IMR-90 (cell line): ENCODE data around the gene MAST3. TPM values are rescaled to one million over a fixed set of nuclear protein-coding genes. Genes with fewer than 3 reads are reported as not detected.

Experiments
- ATAC-seq: fragments of 200-7000 bp; cut with Tn5 transposase; 2 replicates; pipeline ENCODE4 v1.9.1; 2020; ENCODE audit warnings: low read depth, mild to moderate bottlenecking, moderate library complexity
- BruUV-seq: library from RNA; stranded (reverse); fragments of 400-500 nt; replicated peaks from 2 replicates; lab custom pipeline; 2021; lab: Mats Ljungman, UMichigan
- CTCF ChIA-PET: fragments of 300-600 bp; formaldehyde crosslinking; extraction: SDS; loops from one replicate; lab custom pipeline; 2021; ENCODE audit warnings: antibody characterized with exemption; lab: Yijun Ruan, JAX
- POLR2A ChIA-PET: fragments of 300-600 bp; sonication (Branson Sonifier 250); formaldehyde crosslinking; loops from one replicate; lab custom pipeline; 2022; ENCODE audit warnings: antibody characterized with exemption; ENCODE audit not compliant: unreplicated experiment; lab: Charles Lee
- DNase-seq: peaks from one replicate; pipeline ENCODE4 v3.0.0; 2013
- H2AFZ ChIP-seq: replicated peaks from 2 replicates; pipeline ENCODE3; 2013; ENCODE audit warnings: low read length, mild to moderate bottlenecking; ENCODE audit not compliant: poor library complexity
- H2AK5ac ChIP-seq: 2 replicates; pipeline ENCODE4 v1.6.1; 2013; ENCODE audit warnings: low read depth, low read length, inconsistent platforms
- H2AK9ac ChIP-seq: replicated peaks from 2 replicates; pipeline ENCODE3; 2013; ENCODE audit warnings: mild to moderate bottlenecking, low read depth, low read length, moderate library complexity; ENCODE audit not compliant: poor library complexity
- H2BK120ac ChIP-seq: 2 replicates; pipeline ENCODE4 v1.6.1; 2013; ENCODE audit warnings: low read depth, low read length, inconsistent platforms
- H2BK15ac ChIP-seq: 3 replicates; pipeline ENCODE4 v1.6.1; 2013; ENCODE audit warnings: low read depth, low read length, inconsistent platforms
- H2BK20ac ChIP-seq: 2 replicates; pipeline ENCODE4 v1.6.1; 2013; ENCODE audit warnings: low read depth, mild to moderate bottlenecking, inconsistent platforms, low read length, moderate library complexity
- H2BK5ac ChIP-seq: 2 replicates; pipeline ENCODE4 v1.6.1; 2013; ENCODE audit warnings: mild to moderate bottlenecking, low read depth, low read length, inconsistent platforms; ENCODE audit not compliant: poor library complexity, severe bottlenecking
- H3K14ac ChIP-seq: replicated peaks from 2 replicates; pipeline ENCODE4 v1.6.1; 2013; ENCODE audit warnings: low read depth, low read length, inconsistent platforms
- H3K18ac ChIP-seq: 2 replicates; pipeline ENCODE4 v1.6.1; 2013; ENCODE audit warnings: low read depth, low read length, control low read depth
- H3K23ac ChIP-seq: 2 replicates; pipeline ENCODE4 v1.6.1; 2013; ENCODE audit warnings: low read depth, low read length, inconsistent platforms
- H3K27ac ChIP-seq: 2 replicates; pipeline ENCODE4 v1.5.1; 2013; ENCODE audit warnings: mild to moderate bottlenecking, control low read depth, low read length; ENCODE audit not compliant: insufficient read depth
- H3K27me3 ChIP-seq: 2 replicates; pipeline ENCODE4 v1.6.1; 2013; ENCODE audit warnings: low read length; ENCODE audit not compliant: control insufficient read depth, insufficient read depth
- H3K36me3 ChIP-seq: 2 replicates; pipeline ENCODE4 v1.6.1; 2013; ENCODE audit warnings: low read length, mixed read lengths; ENCODE audit not compliant: control insufficient read depth, insufficient read depth
- H3K4ac ChIP-seq: 2 replicates; pipeline ENCODE4 v1.6.1; 2013; ENCODE audit warnings: low read depth, low read length, inconsistent platforms
- H3K4me1 ChIP-seq: 2 replicates; pipeline ENCODE4 v1.6.1; 2013; ENCODE audit warnings: low read length, mixed read lengths; ENCODE audit not compliant: control insufficient read depth, insufficient read depth
- H3K4me2 ChIP-seq: 2 replicates; pipeline ENCODE4 v1.6.1; 2013; ENCODE audit warnings: low read depth, mild to moderate bottlenecking, control low read depth, low read length, moderate library complexity
- H3K4me3 ChIP-seq: 2 replicates; pipeline ENCODE4 v1.5.1; 2013; ENCODE audit warnings: low read depth, mild to moderate bottlenecking, control low read depth, low read length, moderate library complexity; ENCODE audit not compliant: insufficient read depth
- H3K56ac ChIP-seq: 2 replicates; pipeline ENCODE4 v1.6.1; 2013; ENCODE audit warnings: low read length, inconsistent platforms; ENCODE audit not compliant: insufficient read depth; ENCODE audit errors: extremely low read depth
- H3K79me1 ChIP-seq, 2 experiments: 2 replicates each; pipeline ENCODE4 v1.6.1; 2013; ENCODE audit warnings: low read length in 2 of 2, inconsistent platforms in 1 of 2, low read depth in 1 of 2
- H3K9ac ChIP-seq: 2 replicates; pipeline ENCODE4 v1.6.1; 2013; ENCODE audit warnings: low read depth, low read length, control low read depth
- H3K9me1 ChIP-seq: 2 replicates; pipeline ENCODE4 v1.6.1; 2013; ENCODE audit warnings: low read length, inconsistent platforms; ENCODE audit not compliant: insufficient read depth
- H3K9me3 ChIP-seq: 2 replicates; pipeline ENCODE4 v1.6.1; 2013; ENCODE audit warnings: low read length; ENCODE audit not compliant: control insufficient read depth, insufficient read depth
- H4K20me1 ChIP-seq: 2 replicates; pipeline ENCODE4 v1.6.1; 2013; ENCODE audit warnings: low read length, inconsistent platforms; ENCODE audit not compliant: insufficient read depth
- H4K5ac ChIP-seq: 2 replicates; pipeline ENCODE4 v1.6.1; 2013; ENCODE audit warnings: mild to moderate bottlenecking, low read depth, low read length, control low read depth
- H4K8ac ChIP-seq, 2 experiments: 2 replicates each; pipeline ENCODE4 v1.6.1; 2013; ENCODE audit warnings: low read depth in 2 of 2, low read length in 2 of 2, control low read depth in 1 of 2, inconsistent platforms in 1 of 2
- H4K91ac ChIP-seq: 2 replicates; pipeline ENCODE4 v1.6.1; 2013; ENCODE audit warnings: low read depth, low read length, inconsistent platforms; ENCODE audit not compliant: insufficient read depth
- BHLHE40 ChIP-seq: fragments of 150-350 bp; IDR thresholded peaks from 2 replicates; pipeline ENCODE4 v1.6.1; 2016; ENCODE audit warnings: mild to moderate bottlenecking, low read depth, low read length
- CEBPB ChIP-seq: IDR thresholded peaks from 2 replicates; pipeline ENCODE4 v1.6.1; 2012; ENCODE audit warnings: low read depth, low read length, improper control_type of control experiment
- CHD1 ChIP-seq: IDR thresholded peaks from 2 replicates; pipeline ENCODE4 v1.6.1; 2012; ENCODE audit warnings: low read depth, low read length, improper control_type of control experiment
- FOS ChIP-seq: fragments of 150-350 bp; IDR thresholded peaks from 2 replicates; pipeline ENCODE4 v1.6.1; 2016; ENCODE audit warnings: low read depth, low read length
- MAFK ChIP-seq: IDR thresholded peaks from 2 replicates; pipeline ENCODE4 v1.6.1; 2012; ENCODE audit warnings: low read depth, low read length, improper control_type of control experiment
- MAZ ChIP-seq: IDR thresholded peaks from 2 replicates; pipeline ENCODE4 v1.6.1; 2012; ENCODE audit warnings: low read depth, mild to moderate bottlenecking, low read length, improper control_type of control experiment, moderate library complexity, borderline replicate concordance
- MXI1 ChIP-seq: IDR thresholded peaks from 2 replicates; pipeline ENCODE4 v1.6.1; 2012; ENCODE audit warnings: low read depth, mild to moderate bottlenecking, low read length, moderate library complexity, borderline replicate concordance
- NFE2L2 ChIP-seq: fragments of 150-350 bp; IDR thresholded peaks from 2 replicates; pipeline ENCODE4 v1.6.1; 2016; ENCODE audit warnings: low read depth, mild to moderate bottlenecking, low read length
- POLR2A ChIP-seq: IDR thresholded peaks from 2 replicates; pipeline ENCODE4 v1.6.1; 2012; ENCODE audit warnings: mild to moderate bottlenecking, low read depth, low read length
- RAD21 ChIP-seq: IDR thresholded peaks from 2 replicates; pipeline ENCODE4 v1.6.1; 2012; ENCODE audit warnings: low read length, improper control_type of control experiment
- RCOR1 ChIP-seq: IDR thresholded peaks from 2 replicates; pipeline ENCODE4 v1.6.1; 2012; ENCODE audit warnings: mild to moderate bottlenecking, low read length, improper control_type of control experiment; ENCODE audit not compliant: insufficient replicate concordance
- RFX5 ChIP-seq: IDR thresholded peaks from 2 replicates; pipeline ENCODE4 v1.8.0; 2012; ENCODE audit warnings: low read depth, mild to moderate bottlenecking, low read length, moderate library complexity
- SMC3 ChIP-seq: fragments of 150-350 bp; IDR thresholded peaks from 2 replicates; pipeline ENCODE4 v1.6.1; 2016; ENCODE audit warnings: low read depth, mild to moderate bottlenecking, antibody characterized with exemption, low read length, moderate library complexity
- WGBS, 2 experiments: methylation state at CpG; one replicate each; pipeline versions ENCODE4 v1.1.5 to v1.1.7; 2013; ENCODE audit warnings: missing lambda C conversion rate in 2 of 2; ENCODE audit not compliant: insufficient read length in 1 of 2; ENCODE audit errors: extremely low coverage in 2 of 2; 5-methylcytosine and 5-hydroxymethylcytosine counted together
- dilution Hi-C: fragments of 300-500 bp; cut with HindIII; formaldehyde crosslinking; loops from one replicate; pipeline ENCODE4 v1.14.3; 2018; ENCODE audit warnings: low sequenced_read_pairs; ENCODE audit not compliant: unreplicated experiment
- in situ Hi-C: fragments of 300-500 bp; cut with MboI; formaldehyde crosslinking; loops from 3 replicates; pipeline ENCODE4 v1.14.3; 2019; ENCODE audit warnings: low sequenced_read_pairs, inconsistent platforms, mixed read lengths
- intact Hi-C: fragments of 100-400 bp; cut with micrococcal nuclease; formaldehyde crosslinking; loops from 2 replicates; pipeline ENCODE4 v1.10.0; 2022
- polyA plus RNA-seq, 3 experiments: library from polyadenylated mRNA; depleted of rRNA; stranded (reverse); fragments of >200 nt; gene quantifications; 2 replicates each; pipeline ENCODE4 v1.2.3, GENCODE V29; 2012; ENCODE audit warnings: low replicate concordance in 1 of 3
- total RNA-seq: library from RNA; depleted of rRNA; stranded (reverse); fragments of >200 nt; gene quantifications from 2 replicates; pipeline ENCODE4 v1.2.3, GENCODE V29; 2012
- TF ChIP-seq, protein P1 (sequence below): fragments of 150-350 bp; IDR thresholded peaks from 2 replicates; pipeline ENCODE4 v1.6.1; 2016; ENCODE audit warnings: low read depth, mild to moderate bottlenecking, low read length, moderate library complexity, borderline replicate concordance
- TF ChIP-seq, protein P2 (sequence below): fragments of 150-350 bp; IDR thresholded peaks from 2 replicates; pipeline ENCODE4 v1.6.1; 2017; ENCODE audit warnings: mild to moderate bottlenecking, antibody characterized with exemption, low read length, low read depth
- TF ChIP-seq, protein P3 (sequence below): conservative IDR thresholded peaks from 2 replicates; pipeline ENCODE4 v1.5.1; 2012; ENCODE audit warnings: mild to moderate bottlenecking, low read depth, low read length, improper control_type of control experiment

The MAST3 gene
- total and polyA plus RNA-seq, 2 of the 4 experiments (the other 2 are of a cell fraction): 1.3 to 4.3 TPM

DNA sequence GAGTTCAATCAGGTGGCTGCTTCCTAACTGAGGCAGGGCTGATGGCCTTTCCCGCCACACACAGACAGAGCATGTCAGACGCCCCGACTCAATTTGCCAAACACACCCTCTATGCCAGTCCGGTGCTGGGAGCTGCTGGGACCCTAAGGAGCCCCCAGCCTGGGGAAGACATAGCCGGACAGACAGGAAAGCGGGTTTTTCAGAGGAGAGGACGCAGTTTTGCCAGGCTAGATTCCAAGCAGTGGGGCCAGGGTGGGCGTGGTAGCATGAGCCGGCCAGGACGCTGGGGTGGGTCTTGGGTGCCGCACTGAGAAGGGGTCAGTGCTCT is 19.8 kb downstream of the MAST3 start:
- ChIA-PET POLR2A (interaction anchor here (1.3 kb wide), 1 partner anchor 162 kb away, joined by 3 read pairs; no protein-coding TSS in a partner anchor), CTCF (no interaction called here)
- peak overlapping the region; percentile 15 for H3K4me3 ChIP-seq
- H3K23ac ChIP-seq: no peak overlapping the region
- no peak overlapping the region for H3K9ac ChIP-seq
- no peak overlapping the region for H2BK20ac ChIP-seq
- H4K91ac ChIP-seq: no peak overlapping the region
- H3K27me3 ChIP-seq: no peaks in the 10 kb centered on the region
- DNase-seq: no peak
- H3K36me3 ChIP-seq: peaks cover 5% of the 10 kb centered on the region
- no peak overlapping the region; a peak in 1 of 4 replicates for H4K8ac ChIP-seq
- intact Hi-C loops (no loop called here), in situ Hi-C loops (loop anchor here (10.0 kb wide), 1 partner anchor 297 kb away; the partner anchor contains the start of gene SSBP4), dilution Hi-C loops (no loop called here)
- no peak overlapping the region for H3K27ac ChIP-seq
- no peaks in the 10 kb centered on the region for H3K9me3 ChIP-seq
- no peak overlapping the region for H4K5ac ChIP-seq
- H2BK5ac ChIP-seq: no peak overlapping the region
- peak overlapping the region; percentile 60 for H3K4me2 ChIP-seq
- H2AFZ ChIP-seq: peak overlapping the region; percentile 85
- H3K4me1 ChIP-seq: peaks cover 13% of the 10 kb centered on the region
- no peak for ATAC-seq
- no peak overlapping the region for H3K18ac ChIP-seq
- peaks cover 6% of the 10 kb centered on the region; the same call in 1 of the 2 replicates for H3K9me1 ChIP-seq
- peak overlapping the region; percentile 15 for H2AK9ac ChIP-seq
- H3K14ac ChIP-seq: no peak overlapping the region
- H3K4ac ChIP-seq: no peak overlapping the region
- H2BK120ac ChIP-seq: no peak overlapping the region
- H2AK5ac ChIP-seq: no peak overlapping the region
- BruUV-seq: no TSS peak
- H2BK15ac ChIP-seq: no peak overlapping the region
- WGBS, 2 experiments: 12% methylated on average over 5 of the region's 11 CpGs; no CpG with 5 or more reads in 1 of the 2 experiments
- no peaks in the 10 kb centered on the region; the same call in 1 of the 2 replicates for H4K20me1 ChIP-seq
- H3K79me1 ChIP-seq: peaks cover 6 to 14% of the 10 kb centered on the region in 2 experiments; a peak in 2 of 4 replicates
- H3K56ac ChIP-seq: no peak overlapping the region
- TF ChIP-seq RFX5 (no peak), BHLHE40 (no peak), MAZ (no peak), MXI1 (no peak), CHD1 (no peak), NFE2L2 (no peak), CEBPB (no peak), POLR2A (no peak), SMC3 (no peak), RAD21 (no peak), RCOR1 (no peak), FOS (no peak), MAFK (no peak)
- TF ChIP-seq, protein P1, sequence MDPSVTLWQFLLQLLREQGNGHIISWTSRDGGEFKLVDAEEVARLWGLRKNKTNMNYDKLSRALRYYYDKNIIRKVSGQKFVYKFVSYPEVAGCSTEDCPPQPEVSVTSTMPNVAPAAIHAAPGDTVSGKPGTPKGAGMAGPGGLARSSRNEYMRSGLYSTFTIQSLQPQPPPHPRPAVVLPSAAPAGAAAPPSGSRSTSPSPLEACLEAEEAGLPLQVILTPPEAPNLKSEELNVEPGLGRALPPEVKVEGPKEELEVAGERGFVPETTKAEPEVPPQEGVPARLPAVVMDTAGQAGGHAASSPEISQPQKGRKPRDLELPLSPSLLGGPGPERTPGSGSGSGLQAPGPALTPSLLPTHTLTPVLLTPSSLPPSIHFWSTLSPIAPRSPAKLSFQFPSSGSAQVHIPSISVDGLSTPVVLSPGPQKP: no peak
- TF ChIP-seq, protein P2, sequence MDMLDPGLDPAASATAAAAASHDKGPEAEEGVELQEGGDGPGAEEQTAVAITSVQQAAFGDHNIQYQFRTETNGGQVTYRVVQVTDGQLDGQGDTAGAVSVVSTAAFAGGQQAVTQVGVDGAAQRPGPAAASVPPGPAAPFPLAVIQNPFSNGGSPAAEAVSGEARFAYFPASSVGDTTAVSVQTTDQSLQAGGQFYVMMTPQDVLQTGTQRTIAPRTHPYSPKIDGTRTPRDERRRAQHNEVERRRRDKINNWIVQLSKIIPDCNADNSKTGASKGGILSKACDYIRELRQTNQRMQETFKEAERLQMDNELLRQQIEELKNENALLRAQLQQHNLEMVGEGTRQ: no peak
- TF ChIP-seq, protein P3, sequence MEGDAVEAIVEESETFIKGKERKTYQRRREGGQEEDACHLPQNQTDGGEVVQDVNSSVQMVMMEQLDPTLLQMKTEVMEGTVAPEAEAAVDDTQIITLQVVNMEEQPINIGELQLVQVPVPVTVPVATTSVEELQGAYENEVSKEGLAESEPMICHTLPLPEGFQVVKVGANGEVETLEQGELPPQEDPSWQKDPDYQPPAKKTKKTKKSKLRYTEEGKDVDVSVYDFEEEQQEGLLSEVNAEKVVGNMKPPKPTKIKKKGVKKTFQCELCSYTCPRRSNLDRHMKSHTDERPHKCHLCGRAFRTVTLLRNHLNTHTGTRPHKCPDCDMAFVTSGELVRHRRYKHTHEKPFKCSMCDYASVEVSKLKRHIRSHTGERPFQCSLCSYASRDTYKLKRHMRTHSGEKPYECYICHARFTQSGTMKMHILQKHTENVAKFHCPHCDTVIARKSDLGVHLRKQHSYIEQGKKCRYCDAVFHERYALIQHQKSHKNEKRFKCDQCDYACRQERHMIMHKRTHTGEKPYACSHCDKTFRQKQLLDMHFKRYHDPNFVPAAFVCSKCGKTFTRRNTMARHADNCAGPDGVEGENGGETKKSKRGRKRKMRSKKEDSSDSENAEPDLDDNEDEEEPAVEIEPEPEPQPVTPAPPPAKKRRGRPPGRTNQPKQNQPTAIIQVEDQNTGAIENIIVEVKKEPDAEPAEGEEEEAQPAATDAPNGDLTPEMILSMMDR: no peak
